ENCODE data around the gene TPI1. TPM values are rescaled to one million over a fixed set of nuclear protein-coding genes. Genes with fewer than 3 reads are reported as not detected.

TPI1 gene
- polyA plus RNA-seq, 1 of the 3 experiments (the other 2 are of a cell fraction) = 1,175 TPM

- CTCF ChIA-PET = interaction anchor here (0.6 to 14.1 kb wide), 10 partner anchors 9 to 279 kb away, joined by 3 to 225 read pairs (median 6); partner anchors contain the start of genes CDCA3, GNB3, GPR162 and MLF2
- Histone ChIP-seq H3K4me1 (ENCODE audit: control insufficient read depth in 1 of 2, insufficient read depth in 2 of 2, low read depth in 1 of 2, low read length in 1 of 2) (peaks cover 0 to 11% of the 10 kb centered on the region in 2 experiments; a peak in 1 of 4 replicates), H3K9me3 (no peaks in the 10 kb centered on the region), H3K79me2 (ENCODE audit: insufficient read depth) (peaks cover 26% of the 10 kb centered on the region), H3K9me2 (no peaks in the 10 kb centered on the region), H2AFZ (ENCODE audit: low read depth) (no peak overlapping the region), H3K4me2 (no peak overlapping the region), H3K36me3 (replicated peaks in 1 of 2; ENCODE audit: control insufficient read depth in 1 of 2, insufficient read depth in 2 of 2, low read length in 1 of 2) (peaks cover 40 to 59% of the 10 kb centered on the region in 2 experiments), H3F3A (replicated peaks; ENCODE audit: insufficient read depth) (no peaks in the 10 kb centered on the region), H3K27ac (ENCODE audit: low read depth in 2 of 2, low read length in 1 of 2) (no peak overlapping the region), H3K27me3 (ENCODE audit: insufficient read depth) (no peaks in the 10 kb centered on the region), H3K9ac (no peak overlapping the region), H3K4me3 (ENCODE audit: low read depth in 2 of 2, low read length in 1 of 2) (no peak overlapping the region), H4K20me1 (ENCODE audit: insufficient read depth) (0 out of 2 replicates have a peak, but pooled peaks cover 11% of the 10 kb centered on the region)
- POLR2A ChIA-PET = interaction anchor here (2.0 kb wide), 1 partner anchor 20 kb away, joined by 5 read pairs; no protein-coding TSS in a partner anchor
- no peak for DNase-seq
- 98% methylated on average over 5 of the region's 6 CpGs for WGBS (ENCODE audit: low lambda C conversion rate)
- TF ChIP-seq JUND (IDR thresholded peaks at IDR 0.05) (no peak), RAD21 (IDR thresholded peaks at IDR 0.05; ENCODE audit: low read length) (no peak), TEAD4 (IDR thresholded peaks at IDR 0.05; ENCODE audit: borderline replicate concordance, insufficient read depth) (no peak), CTCF (IDR thresholded peaks at IDR 0.05) (no peak), TAF1 (IDR thresholded peaks at IDR 0.05; ENCODE audit: borderline replicate concordance, low read depth, low read length) (no peak), SMC3 (IDR thresholded peaks at IDR 0.05; ENCODE audit: low read depth, low read length) (no peak), POLR2AphosphoS5 (IDR thresholded peaks at IDR 0.05; ENCODE audit: low read depth, low read length) (no peak), ELF1 (IDR thresholded peaks at IDR 0.05) (no peak), REST (IDR thresholded peaks at IDR 0.05; ENCODE audit: low read depth, low read length) (no peak), GABPA (IDR thresholded peaks at IDR 0.05; ENCODE audit: low read depth) (no peak), NRF1 (IDR thresholded peaks at IDR 0.05; ENCODE audit: low read depth, low read length) (no peak), NFIC (IDR thresholded peaks at IDR 0.05; ENCODE audit: borderline replicate concordance) (no peak), FOSL2 (IDR thresholded peaks at IDR 0.05; ENCODE audit: borderline replicate concordance, low read depth) (no peak), YY1 (IDR thresholded peaks at IDR 0.05; ENCODE audit: low read depth) (no peak), RXRA (IDR thresholded peaks at IDR 0.05; ENCODE audit: borderline replicate concordance, low read depth) (no peak), MAX (IDR thresholded peaks at IDR 0.05; ENCODE audit: low read depth) (no peak), RFX5 (IDR thresholded peaks at IDR 0.05; ENCODE audit: low read length) (no peak), MEF2A (IDR thresholded peaks at IDR 0.05; ENCODE audit: borderline replicate concordance, low read depth) (no peak), FOXM1 (IDR thresholded peaks at IDR 0.05; ENCODE audit: low read depth) (no peak)
These were observed 34.0 kb upstream of the TPI1 start for GRCh38 chr12:6833189-6833890.

Data from SK-N-SH (cell line).